Activated CD8-positive, alpha-beta memory T cell treated with anti-CD3 and anti-CD28 coated beads, Interleukin-2, amount 50 U/mL, for 48 hours (primary cell): ENCODE data around the gene TRMT11.
A peak's percentile ranks its signal among the peaks of the same experiment; 100 is the strongest.
"Not testable (repeated sequence)": the region's sequence is repeated elsewhere in the genome, so short reads cannot be mapped to it uniquely, and the experiment has no call there.

ENCODE experiments used
- DNase-seq: peaks from one replicate; pipeline ENCODE4 v3.0.0-alpha.2; 2020

The TRMT11 gene

GRCh38 chr6:125994670-125995488, 8.5 kb downstream of the TRMT11 start:
- DNase-seq, result no peak

- DNase-seq, result peak; percentile 82
Observed at GRCh38 chr6:125995972-125996580, 9.7 kb downstream of the TRMT11 start.

GRCh38 chr6:126002755-126003679, 16.7 kb downstream of the TRMT11 start:
- DNase-seq, result no peak

GRCh38 chr6:126007800-126008199, 21.5 kb downstream of the TRMT11 start:
- no peak for DNase-seq

- no peak for DNase-seq
Observed at GRCh38 chr6:126010040-126010439, 23.7 kb downstream of the TRMT11 start.

GRCh38 chr6:126015863-126016262, 29.5 kb downstream of the TRMT11 start:
- no peak for DNase-seq

- DNase-seq, result no peak
Observed at GRCh38 chr6:126016591-126016990, 30.3 kb downstream of the TRMT11 start.

- no peak for DNase-seq
Observed at GRCh38 chr6:126017668-126018067, 31.3 kb downstream of the TRMT11 start.

GRCh38 chr6:126020305-126021050, 34.1 kb downstream of the TRMT11 start:
- no peak for DNase-seq

- DNase-seq, result not testable (repeated sequence)
Observed at GRCh38 chr6:126023474-126023873, 37.1 kb downstream of the TRMT11 start.

- DNase-seq, result no peak
Observed at GRCh38 chr6:126026001-126026400, 39.7 kb downstream of the TRMT11 start.

GRCh38 chr6:126027601-126028000, 41.3 kb downstream of the TRMT11 start:
- no peak for DNase-seq

- DNase-seq, result no peak
Observed at GRCh38 chr6:126030045-126030444, 43.7 kb downstream of the TRMT11 start.

GRCh38 chr6:126033696-126034095, 47.4 kb downstream of the TRMT11 start:
- no peak for DNase-seq

- no peak for DNase-seq
Observed at GRCh38 chr6:126034656-126035055, 48.3 kb downstream of the TRMT11 start.

GRCh38 chr6:126035764-126036163, 49.4 kb downstream of the TRMT11 start:
- no peak for DNase-seq

- DNase-seq, result no peak
Observed at GRCh38 chr6:126038234-126038633, 51.9 kb downstream of the TRMT11 start.

- DNase-seq, result no peak
Observed at GRCh38 chr6:126039284-126039683, 52.9 kb downstream of the TRMT11 start.

- DNase-seq, result no peak
Observed at GRCh38 chr6:126040394-126040793, 54.1 kb downstream of the TRMT11 start.

- no peak for DNase-seq
Observed at GRCh38 chr6:126040826-126041225, 54.5 kb downstream of the TRMT11 start.

GRCh38 chr6:126041516-126041915, 55.2 kb downstream of the TRMT11 start:
- no peak for DNase-seq

GRCh38 chr6:126042001-126042419, 55.7 kb downstream of the TRMT11 start:
- no peak for DNase-seq

GRCh38 chr6:126047648-126048047, 61.3 kb downstream of the TRMT11 start:
- no peak for DNase-seq
